ENCODE results near the gene PCNX4.

Gene PCNX4

DNA sequence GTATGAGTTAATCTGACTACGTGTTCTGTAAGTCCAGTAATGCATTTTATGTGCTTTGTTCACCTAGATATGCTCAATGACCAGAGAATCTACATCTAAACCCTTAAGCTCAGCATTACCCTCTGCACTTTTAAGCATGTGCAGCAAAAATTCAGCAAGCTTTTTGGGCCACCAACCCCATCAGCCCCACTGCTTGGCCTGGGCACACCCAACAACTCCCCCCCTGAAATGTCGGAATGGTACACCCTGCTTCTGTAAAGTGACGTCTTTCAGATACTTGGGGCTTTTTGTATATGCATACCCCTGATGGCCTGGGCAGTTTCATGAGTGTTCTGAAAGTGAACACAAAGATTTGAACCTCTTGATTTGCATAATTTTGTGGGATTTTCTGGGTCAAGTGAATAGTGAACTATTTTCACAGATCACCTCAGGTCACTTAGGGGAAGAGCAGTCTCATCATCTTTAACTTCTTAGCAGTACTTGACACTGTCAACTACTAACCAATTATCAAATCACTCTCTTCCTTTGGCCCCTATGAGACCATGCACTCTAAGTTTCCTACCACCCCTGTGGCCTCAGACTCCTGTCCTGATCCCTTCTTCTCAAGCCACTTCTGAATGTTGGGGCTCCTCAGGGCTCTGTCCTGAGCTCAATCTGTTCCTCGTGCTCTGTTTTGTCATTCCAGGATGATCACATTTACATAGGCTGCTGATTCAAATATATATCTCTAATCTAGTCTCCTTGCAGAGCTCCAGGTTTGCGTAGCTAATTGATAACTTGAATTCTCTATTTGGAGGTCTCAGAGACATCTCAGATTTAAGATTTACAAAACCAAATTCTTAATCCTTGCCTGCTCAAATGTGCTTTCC, 121.0 kb downstream of the PCNX4 start:
- TF ChIP-seq CTCF (IDR thresholded peaks at IDR 0.05): no peak

- no peak for TF ChIP-seq CTCF (IDR thresholded peaks at IDR 0.05)
Measured at GRCh38 chr14:60214003-60214402, 122.3 kb downstream of the PCNX4 start.

DNA sequence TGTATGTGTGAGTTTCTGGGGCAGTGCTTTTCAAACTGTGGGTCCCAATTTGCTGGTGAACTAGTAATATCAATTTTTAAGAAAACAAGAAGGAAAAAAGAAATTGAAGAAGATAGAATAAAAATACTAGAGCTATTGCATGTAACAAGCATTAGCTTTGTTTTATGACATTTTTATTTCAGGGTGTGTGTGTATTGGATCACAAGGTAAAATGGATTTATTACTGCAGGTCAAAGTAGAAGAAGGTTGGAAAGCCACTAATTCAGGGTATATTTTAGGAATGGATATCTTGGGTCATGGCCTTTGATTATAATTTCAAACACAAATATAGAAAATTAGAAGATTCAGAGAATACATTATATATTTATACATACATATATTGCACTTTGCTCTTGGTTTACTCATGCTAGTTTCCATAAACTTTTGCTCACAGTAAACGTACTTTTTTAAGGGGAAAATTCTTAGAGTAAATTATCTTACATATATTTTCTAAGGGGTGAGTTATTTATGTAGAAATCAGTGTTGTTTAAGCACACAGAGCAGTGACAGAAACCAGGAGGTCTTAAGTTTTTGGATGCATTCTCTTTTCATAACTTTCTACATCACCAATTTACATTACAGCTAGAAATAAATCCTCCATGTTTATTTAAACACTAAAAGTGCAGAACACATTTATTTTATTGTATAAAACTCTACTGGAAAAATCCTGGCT, 122.8 kb downstream of the PCNX4 start:
- no peak for TF ChIP-seq CTCF (IDR thresholded peaks at IDR 0.05)

GRCh38 chr14:60215127-60215444, 123.4 kb downstream of the PCNX4 start:
- TF ChIP-seq CTCF (IDR thresholded peaks at IDR 0.05): no peak

DNA sequence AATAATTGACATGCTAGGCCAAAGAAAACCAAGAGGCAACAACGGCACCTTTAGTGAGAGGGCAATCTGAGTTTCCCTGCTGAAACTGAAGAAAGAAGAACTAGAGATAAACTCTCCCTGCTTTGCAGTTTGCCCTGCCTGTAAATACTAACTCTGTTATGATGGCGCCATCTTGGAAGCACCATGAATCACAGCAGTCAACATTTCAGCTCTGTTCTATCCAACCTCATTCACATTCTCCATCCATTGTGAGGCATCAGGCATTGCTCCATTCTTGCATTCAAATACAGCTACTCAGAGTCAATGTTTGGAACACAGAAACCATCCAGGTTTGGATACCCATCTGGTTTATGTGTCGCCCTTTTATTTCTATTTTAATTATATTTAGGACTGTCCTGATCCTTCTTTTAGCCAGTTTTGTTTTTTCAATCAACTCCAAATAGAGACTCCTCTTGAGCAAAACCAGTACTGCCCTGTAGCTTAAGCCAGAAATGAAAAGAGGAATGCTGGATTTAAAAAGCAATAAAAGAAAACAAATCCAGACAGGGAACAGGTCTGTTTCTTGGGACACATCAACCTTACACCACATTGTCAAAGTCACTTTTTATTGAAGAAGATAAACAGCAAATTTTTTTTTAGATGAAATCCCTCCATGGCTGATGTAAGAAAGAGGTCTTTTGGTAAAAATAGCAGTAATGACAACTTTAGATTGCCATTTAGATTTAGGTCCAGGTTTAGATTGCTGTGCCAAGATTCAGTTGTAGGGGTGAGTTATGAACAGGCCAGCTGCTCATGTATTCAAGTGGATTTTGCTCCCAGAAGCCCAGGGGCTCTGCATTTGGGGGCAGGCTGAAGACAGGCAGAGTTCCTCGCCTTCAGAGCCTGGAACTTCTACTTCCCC, 124.0 kb downstream of the PCNX4 start:
- no peak for TF ChIP-seq CTCF (IDR thresholded peaks at IDR 0.05)

DNA sequence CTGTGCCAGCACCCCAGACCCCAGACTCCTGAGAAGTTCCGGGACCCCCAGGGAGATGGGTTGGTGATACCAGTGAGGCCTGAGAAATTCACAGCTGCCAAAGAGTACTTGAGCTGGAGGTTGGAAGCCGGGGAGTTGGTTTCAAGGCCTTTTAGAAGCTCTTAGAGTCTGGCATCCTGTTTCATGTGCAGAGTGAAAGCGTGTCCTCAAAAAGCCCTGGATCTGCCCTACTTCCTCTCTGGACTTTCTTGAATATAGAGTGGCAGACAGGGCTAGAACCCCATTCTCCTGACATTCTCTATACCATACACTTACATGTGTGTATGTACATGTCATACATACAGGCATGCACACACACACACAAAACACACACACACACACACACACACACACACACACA, 126.0 kb downstream of the PCNX4 start:
- TF ChIP-seq CTCF (IDR thresholded peaks at IDR 0.05): no peak
